GM18520 (cell line): ENCODE measurements around the gene PBRM1.

Source experiments
- ATAC-seq: cut with Tn5 transposase; IDR thresholded peaks from one replicate; pipeline ENCODE4 v1.9.1; 2021; ENCODE audit not compliant: unreplicated experiment

The PBRM1 gene

GRCh38 chr3:52525680-52526561, 159.8 kb downstream of the PBRM1 start:
- ATAC-seq = no peak

GRCh38 chr3:52524752-52525679, 160.7 kb downstream of the PBRM1 start:
- no peak for ATAC-seq

GRCh38 chr3:52524258-52524751, 161.4 kb downstream of the PBRM1 start:
- ATAC-seq = no peak

GRCh38 chr3:52523386-52524257, 162.1 kb downstream of the PBRM1 start:
- no peak for ATAC-seq

GRCh38 chr3:52522651-52523251, 163.0 kb downstream of the PBRM1 start:
- ATAC-seq = no peak

GRCh38 chr3:52521881-52522650, 163.6 kb downstream of the PBRM1 start:
- ATAC-seq = no peak

- no peak for ATAC-seq
These were observed 164.3 kb downstream of the PBRM1 start for GRCh38 chr3:52521488-52521824.

- ATAC-seq = no peak
These were observed 164.8 kb downstream of the PBRM1 start for GRCh38 chr3:52520716-52521487.

- ATAC-seq = no peak
These were observed 165.5 kb downstream of the PBRM1 start for GRCh38 chr3:52520141-52520667.

- ATAC-seq = no peak
These were observed 166.1 kb downstream of the PBRM1 start for GRCh38 chr3:52519445-52520140.

- ATAC-seq = no peak
These were observed 166.8 kb downstream of the PBRM1 start for GRCh38 chr3:52518723-52519444.

- ATAC-seq = no peak
These were observed 167.7 kb downstream of the PBRM1 start for GRCh38 chr3:52517796-52518722.

- no peak for ATAC-seq
These were observed 169.1 kb downstream of the PBRM1 start for GRCh38 chr3:52516509-52517195.

GRCh38 chr3:52515192-52515591, 170.5 kb downstream of the PBRM1 start:
- ATAC-seq = no peak

- ATAC-seq = no peak
These were observed 171.1 kb downstream of the PBRM1 start for GRCh38 chr3:52514576-52514975.

- ATAC-seq = no peak
These were observed 172.4 kb downstream of the PBRM1 start for GRCh38 chr3:52513281-52513680.
